Mammary epithelial cell (primary cell): ENCODE results near the gene NR1D1.

Experiments
- EZH2 ChIP-seq: IDR thresholded peaks from 2 replicates; pipeline ENCODE4 v1.6.1; 2012; ENCODE audit warnings: low read length, inconsistent platforms, borderline replicate concordance
- TF ChIP-seq, protein P1 (sequence below), 2 donors: IDR thresholded peaks in 1 of 2; conservative IDR thresholded peaks in 1 of 2; 2 replicates each; pipeline ENCODE4 v1.5.1; 2011 to 2012; ENCODE audit warnings: inconsistent platforms in 2 of 2, low read length in 2 of 2, mild to moderate bottlenecking in 2 of 2, control low read depth in 1 of 2, low read depth in 1 of 2; ENCODE audit not compliant: insufficient read depth in 1 of 2; ENCODE audit errors: extremely low read depth in 1 of 2

DNA sequence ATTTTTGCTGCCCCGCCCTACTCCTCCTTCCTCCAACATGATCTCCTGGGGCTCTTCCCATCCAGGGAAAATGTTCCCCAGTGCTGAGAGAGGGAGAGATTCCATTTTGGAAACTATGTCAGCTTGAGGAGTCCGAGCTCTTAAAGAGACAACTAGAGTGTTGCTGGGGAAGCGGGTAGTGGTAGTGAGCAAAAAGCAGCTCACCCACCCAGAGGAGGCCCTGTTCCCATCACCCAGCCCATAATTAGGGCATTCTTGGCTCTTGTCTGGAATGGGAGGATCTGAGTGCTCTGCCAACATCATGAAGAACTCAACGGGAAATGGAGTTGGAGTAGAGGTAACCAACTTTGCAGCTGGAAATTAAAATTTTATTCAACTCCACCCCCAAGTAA, 12.3 kb upstream of the NR1D1 start:
- TF ChIP-seq, protein P1, sequence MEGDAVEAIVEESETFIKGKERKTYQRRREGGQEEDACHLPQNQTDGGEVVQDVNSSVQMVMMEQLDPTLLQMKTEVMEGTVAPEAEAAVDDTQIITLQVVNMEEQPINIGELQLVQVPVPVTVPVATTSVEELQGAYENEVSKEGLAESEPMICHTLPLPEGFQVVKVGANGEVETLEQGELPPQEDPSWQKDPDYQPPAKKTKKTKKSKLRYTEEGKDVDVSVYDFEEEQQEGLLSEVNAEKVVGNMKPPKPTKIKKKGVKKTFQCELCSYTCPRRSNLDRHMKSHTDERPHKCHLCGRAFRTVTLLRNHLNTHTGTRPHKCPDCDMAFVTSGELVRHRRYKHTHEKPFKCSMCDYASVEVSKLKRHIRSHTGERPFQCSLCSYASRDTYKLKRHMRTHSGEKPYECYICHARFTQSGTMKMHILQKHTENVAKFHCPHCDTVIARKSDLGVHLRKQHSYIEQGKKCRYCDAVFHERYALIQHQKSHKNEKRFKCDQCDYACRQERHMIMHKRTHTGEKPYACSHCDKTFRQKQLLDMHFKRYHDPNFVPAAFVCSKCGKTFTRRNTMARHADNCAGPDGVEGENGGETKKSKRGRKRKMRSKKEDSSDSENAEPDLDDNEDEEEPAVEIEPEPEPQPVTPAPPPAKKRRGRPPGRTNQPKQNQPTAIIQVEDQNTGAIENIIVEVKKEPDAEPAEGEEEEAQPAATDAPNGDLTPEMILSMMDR (conservative IDR thresholded peaks at IDR 0.05 in 1 of 2, IDR thresholded peaks at IDR 0.05 in 1 of 2; ENCODE audit: extremely low read depth in 1 of 2, insufficient read depth in 1 of 2, low read depth in 1 of 2, low read length in 2 of 2): no peak
- TF ChIP-seq EZH2: no peak
